SK-N-DZ (cell line): Measurements from ENCODE around the gene IFNK.

Experiments
- DNase-seq: peaks from one replicate; pipeline ENCODE4 v3.0.0-alpha.2; 2015; ENCODE audit warnings: low spot score

The IFNK gene

GRCh38 chr9:27572918-27573633 lies 49.0 kb downstream of the IFNK start, which contains the start of gene C9orf72:
TSS of gene C9orf72 (minus strand) at chr9:27573481. CDS start at chr9:27567120, 6,361 bp downstream.
- DNase-seq, result peak; percentile 21

- DNase-seq, result peak; percentile 93
Measured at GRCh38 chr9:27573634-27574590, 49.8 kb downstream of the IFNK start.
